ENCODE results near the gene PCBD1. TPM values are rescaled to one million over a fixed set of nuclear protein-coding genes. Genes with fewer than 3 reads are reported as not detected.
A peak's percentile ranks its signal among the peaks of the same experiment; 100 is the strongest.

The PCBD1 gene
- total RNA-seq, 1 experiment from 2014 or later = 39.7 TPM

DNA sequence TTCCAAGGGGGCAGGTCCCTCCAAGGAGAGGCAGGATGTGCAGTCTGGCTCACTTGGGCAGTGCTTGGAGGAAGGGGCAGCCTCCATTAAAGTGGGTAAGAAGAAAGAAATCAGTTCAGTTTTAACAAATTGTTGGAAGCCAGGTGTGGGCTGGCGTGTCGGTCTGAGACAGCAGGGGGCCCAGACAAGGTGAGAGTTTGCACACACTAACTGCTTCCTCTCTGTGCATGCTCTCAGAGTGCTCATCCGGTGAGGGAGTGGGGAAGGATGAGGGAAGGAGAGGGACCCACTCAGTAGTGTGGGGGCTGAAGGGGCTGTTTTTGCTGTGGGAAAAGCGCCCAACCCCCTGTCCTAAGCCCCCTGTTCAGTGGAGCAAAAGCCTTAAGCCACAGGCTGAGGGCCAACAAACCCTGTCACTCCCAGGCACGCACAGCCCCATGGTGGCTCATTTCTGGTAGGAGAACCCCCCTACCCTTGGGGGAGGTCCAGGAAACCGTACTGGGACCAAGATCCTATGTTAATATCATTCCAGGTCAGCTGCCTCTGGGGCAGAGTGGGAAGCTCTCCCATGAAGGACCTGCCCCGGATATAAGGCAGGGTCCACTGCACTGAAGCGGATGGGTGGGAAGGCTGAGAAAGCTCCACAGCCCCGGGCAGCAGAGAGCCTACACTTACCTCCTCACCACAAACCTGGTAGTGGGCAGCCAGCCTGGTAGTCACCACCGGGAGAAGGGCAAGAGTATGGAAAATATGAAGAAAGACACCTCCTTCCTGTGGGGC, 5.1 kb upstream of the PCBD1 start:
- WGBS (ENCODE audit: extremely low coverage, insufficient read length, low lambda C conversion rate) = no CpG with 5 or more reads among the region's 10 CpGs
- peak overlapping the region in 2 of 3 experiments; percentile 0 to 18; a peak in 3 of 7 replicates for H3K27ac Mint-ChIP-seq
- no peak overlapping the region for H3K4me3 Mint-ChIP-seq

More for the DNA sequence above, 5.1 kb upstream of the PCBD1 start:
- H3K9me3 ChIP-seq (ENCODE audit: control insufficient read depth, low read depth, low read length) = no peaks in the 10 kb centered on the region
- Mint-ChIP-seq H3K27me3 (ENCODE audit: low read depth) (peaks cover 2% of the 10 kb centered on the region; the same call in 1 of the 2 replicates), H3K9me3 (peaks cover 0 to 3% of the 10 kb centered on the region in 2 experiments; a peak in 2 of 5 replicates), H3K36me3 (ENCODE audit: insufficient read depth in 1 of 3, low read depth in 3 of 3) (peaks cover 0 to 5% (median 0%) of the 10 kb centered on the region in 3 experiments; a peak in 2 of 7 replicates), H3K4me1 (peaks cover 38 to 40% of the 10 kb centered on the region in 2 experiments)
- no peak overlapping the region for H4K5ac ChIP-seq (ENCODE audit: insufficient read length, low read depth, low read length)
- H2BK5ac ChIP-seq (ENCODE audit: insufficient read length, low read length) = no peak overlapping the region
- H3K27ac ChIP-seq (ENCODE audit: insufficient read length, low read depth, low read length) = no peak overlapping the region
- H3K18ac ChIP-seq (ENCODE audit: insufficient read length, low read depth, low read length) = no peak overlapping the region
- no peak overlapping the region for H2BK120ac ChIP-seq (ENCODE audit: low read depth, low read length, poor library complexity, severe bottlenecking)
- peaks cover 15% of the 10 kb centered on the region; the same call in 1 of the 2 replicates for H3K4me1 ChIP-seq (ENCODE audit: insufficient read depth, low read length)
- H2AK5ac ChIP-seq (ENCODE audit: insufficient read length, low read length) = no peak overlapping the region
- no peaks in the 10 kb centered on the region for H3K27me3 ChIP-seq (ENCODE audit: insufficient read depth, low read length)
- H4K20me1 ChIP-seq (ENCODE audit: control insufficient read depth, insufficient read depth, insufficient read length) = no peaks in the 10 kb centered on the region
- H3T11ph ChIP-seq (ENCODE audit: low read length) = no peak overlapping the region
- no peak overlapping the region for H3K23ac ChIP-seq (ENCODE audit: insufficient read length, low read depth, low read length)
- H3K4ac ChIP-seq (ENCODE audit: low read depth, low read length) = no peak overlapping the region
- H2BK15ac ChIP-seq (ENCODE audit: low read depth, low read length) = no peak overlapping the region
- no peak overlapping the region for H3K9ac ChIP-seq (ENCODE audit: extremely low read depth, insufficient read length, low read length)
- no peak overlapping the region for H4K91ac ChIP-seq (ENCODE audit: insufficient read length, low read depth, low read length)
- TF ChIP-seq, protein P1, sequence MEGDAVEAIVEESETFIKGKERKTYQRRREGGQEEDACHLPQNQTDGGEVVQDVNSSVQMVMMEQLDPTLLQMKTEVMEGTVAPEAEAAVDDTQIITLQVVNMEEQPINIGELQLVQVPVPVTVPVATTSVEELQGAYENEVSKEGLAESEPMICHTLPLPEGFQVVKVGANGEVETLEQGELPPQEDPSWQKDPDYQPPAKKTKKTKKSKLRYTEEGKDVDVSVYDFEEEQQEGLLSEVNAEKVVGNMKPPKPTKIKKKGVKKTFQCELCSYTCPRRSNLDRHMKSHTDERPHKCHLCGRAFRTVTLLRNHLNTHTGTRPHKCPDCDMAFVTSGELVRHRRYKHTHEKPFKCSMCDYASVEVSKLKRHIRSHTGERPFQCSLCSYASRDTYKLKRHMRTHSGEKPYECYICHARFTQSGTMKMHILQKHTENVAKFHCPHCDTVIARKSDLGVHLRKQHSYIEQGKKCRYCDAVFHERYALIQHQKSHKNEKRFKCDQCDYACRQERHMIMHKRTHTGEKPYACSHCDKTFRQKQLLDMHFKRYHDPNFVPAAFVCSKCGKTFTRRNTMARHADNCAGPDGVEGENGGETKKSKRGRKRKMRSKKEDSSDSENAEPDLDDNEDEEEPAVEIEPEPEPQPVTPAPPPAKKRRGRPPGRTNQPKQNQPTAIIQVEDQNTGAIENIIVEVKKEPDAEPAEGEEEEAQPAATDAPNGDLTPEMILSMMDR (conservative IDR thresholded peaks at IDR 0.05) = no peak
- no peaks in the 10 kb centered on the region for H3K79me2 ChIP-seq (ENCODE audit: insufficient read depth, low read length)
- H3K23me2 ChIP-seq (ENCODE audit: insufficient read length, low read depth, low read length, poor library complexity, severe bottlenecking) = no peaks in the 10 kb centered on the region
- H4K8ac ChIP-seq (replicated peaks; ENCODE audit: insufficient read length, low read depth, low read length) = no peak overlapping the region
- H3K79me1 ChIP-seq (ENCODE audit: insufficient read depth, low read depth, low read length, poor library complexity, severe bottlenecking) = no peaks in the 10 kb centered on the region
- no peak for DNase-seq
- no peak overlapping the region for H3K4me2 ChIP-seq (ENCODE audit: insufficient read depth, insufficient read length, low read length)
- no peak overlapping the region for H2BK12ac ChIP-seq (ENCODE audit: insufficient read length, low read depth, low read length)
- H3K56ac ChIP-seq (ENCODE audit: insufficient read length, low read depth, low read length) = no peak overlapping the region
- no peak overlapping the region for H3K14ac ChIP-seq (ENCODE audit: insufficient read depth, low read length)
- H2AFZ ChIP-seq (ENCODE audit: low read length) = no peak overlapping the region
- no peak overlapping the region for H2BK20ac ChIP-seq (ENCODE audit: low read depth, low read length, poor library complexity, severe bottlenecking)

All from H9 (cell line).